Inflammatory macrophage treated with lipopolysaccharide for 4 hours (primary cell): ENCODE measurements around the gene GPR158.

Experiments used
- DNase-seq: peaks from one replicate; pipeline ENCODE4 v3.0.0-alpha.2; 2020

GPR158 gene

GRCh38 chr10:25508112-25508815, 333.5 kb downstream of the GPR158 start:
- DNase-seq: no peak

GRCh38 chr10:25509151-25509550, 334.4 kb downstream of the GPR158 start:
- no peak for DNase-seq

- no peak for DNase-seq
Measured at GRCh38 chr10:25522294-25522693, 347.5 kb downstream of the GPR158 start.

- no peak for DNase-seq
Measured at GRCh38 chr10:25522946-25523608, 348.3 kb downstream of the GPR158 start.

GRCh38 chr10:25530306-25530705, 355.5 kb downstream of the GPR158 start:
- no peak for DNase-seq

GRCh38 chr10:25531457-25532061, 356.8 kb downstream of the GPR158 start:
- no peak for DNase-seq

GRCh38 chr10:25532213-25532612, 357.4 kb downstream of the GPR158 start:
- DNase-seq: no peak

GRCh38 chr10:25536027-25536426, 361.2 kb downstream of the GPR158 start:
- no peak for DNase-seq

- DNase-seq: no peak
Measured at GRCh38 chr10:25547382-25547781, 372.6 kb downstream of the GPR158 start.

- DNase-seq: no peak
Measured at GRCh38 chr10:25552283-25552919, 377.6 kb downstream of the GPR158 start.

- DNase-seq: no peak
Measured at GRCh38 chr10:25555865-25556264, 381.1 kb downstream of the GPR158 start.

- no peak for DNase-seq
Measured at GRCh38 chr10:25556457-25556856, 381.7 kb downstream of the GPR158 start.

GRCh38 chr10:25557136-25557535, 382.3 kb downstream of the GPR158 start:
- DNase-seq: no peak

- no peak for DNase-seq
Measured at GRCh38 chr10:25561758-25562157, 387.0 kb downstream of the GPR158 start.

- no peak for DNase-seq
Measured at GRCh38 chr10:25562547-25562946, 387.7 kb downstream of the GPR158 start.

GRCh38 chr10:25564351-25564750, 389.6 kb downstream of the GPR158 start:
- no peak for DNase-seq

GRCh38 chr10:25565570-25565969, 390.8 kb downstream of the GPR158 start:
- DNase-seq: no peak

- no peak for DNase-seq
Measured at GRCh38 chr10:25573316-25573715, 398.5 kb downstream of the GPR158 start.

GRCh38 chr10:25575343-25575742, 400.5 kb downstream of the GPR158 start:
- no peak for DNase-seq

GRCh38 chr10:25578061-25578460, 403.3 kb downstream of the GPR158 start:
- no peak for DNase-seq

GRCh38 chr10:25582961-25583360, 408.2 kb downstream of the GPR158 start:
- DNase-seq: no peak

GRCh38 chr10:25600651-25601050, 425.9 kb downstream of the GPR158 start:
- no peak for DNase-seq

GRCh38 chr10:25604591-25604990, 429.8 kb downstream of the GPR158 start:
- no peak for DNase-seq

GRCh38 chr10:25614652-25615051, 439.9 kb downstream of the GPR158 start:
- no peak for DNase-seq
